HEK293T (cell line): ENCODE measurements around the gene RNPEP.

Source experiments
- ARNT ChIP-seq: fragments of 450-650 bp; IDR thresholded peaks from 2 replicates; pipeline ENCODE4 v1.6.1; 2017; ENCODE audit warnings: mild to moderate bottlenecking
- BHLHE40 ChIP-seq: fragments of 450-650 bp; IDR thresholded peaks from 2 replicates; pipeline ENCODE4 v1.6.1; 2016; ENCODE audit warnings: mild to moderate bottlenecking, moderate library complexity, borderline replicate concordance
- CTBP1 ChIP-seq: fragments of 450-650 bp; IDR thresholded peaks from 2 replicates; pipeline ENCODE4 v1.6.1; 2016; ENCODE audit warnings: borderline replicate concordance
- ELF4 ChIP-seq: fragments of 450-650 bp; IDR thresholded peaks from 2 replicates; pipeline ENCODE4 v1.6.1; 2017; ENCODE audit warnings: antibody characterized with exemption
- FOXA1 ChIP-seq: fragments of 450-650 bp; IDR thresholded peaks from 2 replicates; pipeline ENCODE4 v1.6.1; 2016; ENCODE audit warnings: mild to moderate bottlenecking
- FOXM1 ChIP-seq: fragments of 450-650 bp; IDR thresholded peaks from 2 replicates; pipeline ENCODE4 v1.6.1; 2017; ENCODE audit warnings: mild to moderate bottlenecking, borderline replicate concordance
- HDGF ChIP-seq: fragments of 450-650 bp; IDR thresholded peaks from 2 replicates; pipeline ENCODE4 v1.6.1; 2017; ENCODE audit warnings: antibody characterized with exemption, borderline replicate concordance
- L3MBTL2 ChIP-seq: fragments of 450-650 bp; conservative IDR thresholded peaks from 2 replicates; pipeline ENCODE4 v1.6.1; 2016; ENCODE audit warnings: mild to moderate bottlenecking
- LEF1 ChIP-seq: fragments of 450-650 bp; IDR thresholded peaks from 2 replicates; pipeline ENCODE4 v1.6.1; 2017; ENCODE audit warnings: mild to moderate bottlenecking, borderline replicate concordance
- NFRKB ChIP-seq: fragments of 450-650 bp; IDR thresholded peaks from 2 replicates; pipeline ENCODE4 v1.6.1; 2016; ENCODE audit warnings: mild to moderate bottlenecking, moderate library complexity
- PKNOX1 ChIP-seq: fragments of 450-650 bp; IDR thresholded peaks from 2 replicates; pipeline ENCODE4 v1.6.1; 2016
- SP1 ChIP-seq: fragments of 450-650 bp; IDR thresholded peaks from 2 replicates; pipeline ENCODE4 v1.6.1; 2017
- SUZ12 ChIP-seq: fragments of 450-650 bp; IDR thresholded peaks from 2 replicates; pipeline ENCODE4 v1.6.1; 2016; ENCODE audit warnings: mild to moderate bottlenecking
- ZNF384 ChIP-seq: fragments of 450-650 bp; IDR thresholded peaks from 2 replicates; pipeline ENCODE4 v1.6.1; 2016

- TF ChIP-seq FOXM1 (no peak), BHLHE40 (no peak), SP1 (no peak), LEF1 (no peak), SUZ12 (no peak), ARNT (no peak), NFRKB (no peak), ZNF384 (no peak), ELF4 (no peak), CTBP1 (no peak), PKNOX1 (no peak), L3MBTL2 (peak; percentile 18; the same call in 1 of the 2 replicates), FOXA1 (no peak), HDGF (no peak)
Observed at GRCh38 chr1:201941420-201942128, 40.9 kb upstream of the RNPEP start.
